HUES48 (cell line): ENCODE measurements around the gene STXBP6.

Source experiments
- H3K27ac ChIP-seq: one replicate; pipeline ENCODE4 v1.7.0; 2013; ENCODE audit warnings: low read depth, low read length, inconsistent platforms
- H3K27me3 ChIP-seq: 2 replicates; pipeline ENCODE4 v1.6.1; 2013; ENCODE audit warnings: mild to moderate bottlenecking, low read length; ENCODE audit not compliant: control insufficient read depth, insufficient read depth
- H3K36me3 ChIP-seq: 2 replicates; pipeline ENCODE4 v1.6.1; 2013; ENCODE audit warnings: low read length; ENCODE audit not compliant: control insufficient read depth, insufficient read depth
- H3K4me1 ChIP-seq: 2 replicates; pipeline ENCODE4 v1.6.1; 2013; ENCODE audit warnings: mild to moderate bottlenecking, low read length; ENCODE audit not compliant: control insufficient read depth, insufficient read depth
- H3K4me3 ChIP-seq: 2 replicates; pipeline ENCODE4 v1.5.1; 2013; ENCODE audit warnings: mild to moderate bottlenecking, low read depth, low read length
- H3K9ac ChIP-seq: 2 replicates; pipeline ENCODE4 v1.6.1; 2013; ENCODE audit warnings: mild to moderate bottlenecking, low read depth, low read length, moderate library complexity
- H3K9me3 ChIP-seq: 2 replicates; pipeline ENCODE4 v1.6.1; 2013; ENCODE audit warnings: low read length; ENCODE audit not compliant: control insufficient read depth, insufficient read depth

The STXBP6 gene

GRCh38 chr14:24895243-24895583 lies 154.7 kb downstream of the STXBP6 start:
- Histone ChIP-seq H3K27me3 (no peaks in the 10 kb centered on the region), H3K4me1 (no peaks in the 10 kb centered on the region), H3K9ac (no peak overlapping the region), H3K4me3 (no peak overlapping the region), H3K9me3 (0 out of 2 replicates have a peak, but pooled peaks cover 4% of the 10 kb centered on the region), H3K27ac (no peak overlapping the region), H3K36me3 (no peaks in the 10 kb centered on the region)

DNA sequence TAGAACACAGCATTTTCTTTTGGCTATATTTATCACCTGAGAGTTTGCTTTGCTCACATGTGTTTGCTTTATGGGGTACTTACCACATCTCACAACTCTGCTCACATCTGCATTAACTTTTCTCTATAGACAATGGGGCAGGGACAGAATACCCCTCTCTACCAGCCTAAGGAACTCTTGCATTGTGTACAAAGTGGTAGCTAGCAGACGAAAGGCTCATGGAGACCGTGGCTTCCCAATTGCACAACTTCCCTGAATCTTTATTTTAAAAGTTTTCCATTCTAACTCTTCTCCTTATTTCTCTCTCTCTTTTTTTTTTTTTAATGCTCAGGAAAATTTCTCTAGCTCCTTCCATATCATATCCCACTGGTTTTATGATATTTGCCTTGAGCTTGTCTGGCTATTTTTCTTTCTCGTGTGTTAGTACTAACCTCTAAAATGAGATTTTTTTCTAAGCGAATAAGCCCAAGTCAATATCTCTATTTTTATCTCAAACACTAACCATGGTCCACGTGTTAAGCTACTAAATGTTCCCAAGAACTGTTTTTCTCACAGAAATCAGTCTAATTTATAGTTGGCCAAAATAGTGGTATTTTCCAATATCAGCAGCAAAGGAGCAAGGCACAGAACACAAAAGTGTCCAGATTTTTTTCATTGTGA lies 155.2 kb downstream of the STXBP6 start:
- H3K27ac ChIP-seq = no peak overlapping the region
- H3K9me3 ChIP-seq = 0 out of 2 replicates have a peak, but pooled peaks cover 4% of the 10 kb centered on the region
- H3K4me3 ChIP-seq = no peak overlapping the region
- H3K9ac ChIP-seq = no peak overlapping the region
- H3K27me3 ChIP-seq = no peaks in the 10 kb centered on the region
- H3K4me1 ChIP-seq = no peaks in the 10 kb centered on the region
- no peaks in the 10 kb centered on the region for H3K36me3 ChIP-seq

DNA sequence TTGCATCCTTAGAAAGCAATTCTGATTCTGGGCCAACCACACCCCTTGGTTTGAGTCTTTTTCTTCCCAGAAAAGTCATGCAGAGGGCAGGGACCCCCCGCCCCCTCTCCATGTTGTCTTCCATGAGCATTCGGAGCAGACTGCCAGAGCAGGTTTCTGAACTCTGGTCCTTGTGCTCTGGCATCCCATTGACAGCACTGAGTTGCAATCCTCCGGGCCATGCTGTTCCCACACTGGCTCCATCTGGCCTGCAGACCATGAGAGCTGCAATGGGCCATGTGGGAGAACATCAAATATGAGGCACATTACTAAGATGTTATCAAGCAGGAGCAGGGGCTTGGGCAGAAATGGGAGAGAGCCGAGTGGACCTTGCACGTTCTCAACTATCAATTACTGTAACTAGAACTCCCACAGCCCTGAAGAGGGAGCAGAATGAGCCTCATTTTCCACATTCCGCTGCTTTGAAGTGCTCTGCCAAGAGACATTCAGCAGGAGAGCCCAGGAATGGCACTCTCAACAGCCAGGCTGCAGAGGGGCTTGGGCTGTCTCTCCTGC lies 157.4 kb downstream of the STXBP6 start:
- H3K4me3 ChIP-seq = no peak overlapping the region
- no peaks in the 10 kb centered on the region for H3K36me3 ChIP-seq
- no peaks in the 10 kb centered on the region for H3K27me3 ChIP-seq
- H3K4me1 ChIP-seq = peaks cover 3% of the 10 kb centered on the region; the same call in 1 of the 2 replicates
- 0 out of 2 replicates have a peak, but pooled peaks cover 4% of the 10 kb centered on the region for H3K9me3 ChIP-seq
- H3K27ac ChIP-seq = no peak overlapping the region
- no peak overlapping the region for H3K9ac ChIP-seq

DNA sequence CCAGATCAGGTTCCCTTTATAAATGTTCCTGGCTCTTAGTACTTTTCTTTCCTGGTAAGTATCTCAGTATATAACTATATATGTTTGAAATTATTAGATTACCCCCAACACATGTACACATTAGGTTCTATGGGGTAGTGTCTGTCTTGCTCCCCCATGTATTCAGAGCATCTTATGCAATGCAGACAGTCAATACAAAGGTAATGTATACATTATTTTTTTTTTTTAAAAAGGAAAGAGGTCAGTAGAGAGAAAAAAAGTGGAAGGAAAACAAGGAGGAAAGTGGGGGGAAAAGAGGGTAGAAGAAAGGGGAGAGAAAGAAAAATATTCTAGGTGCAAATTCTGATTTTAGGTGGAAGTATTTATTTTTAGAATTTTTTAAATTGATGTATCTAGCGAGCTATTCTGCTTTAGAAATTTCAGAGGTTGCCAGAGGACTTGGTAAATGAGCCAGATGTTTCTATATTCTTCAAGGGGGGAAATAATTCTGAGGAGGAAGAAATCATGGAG lies 157.9 kb downstream of the STXBP6 start:
- no peak overlapping the region for H3K27ac ChIP-seq
- peaks cover 3% of the 10 kb centered on the region; the same call in 1 of the 2 replicates for H3K4me1 ChIP-seq
- no peak overlapping the region for H3K9ac ChIP-seq
- H3K27me3 ChIP-seq = no peaks in the 10 kb centered on the region
- H3K9me3 ChIP-seq = 0 out of 2 replicates have a peak, but pooled peaks cover 4% of the 10 kb centered on the region
- H3K4me3 ChIP-seq = no peak overlapping the region
- H3K36me3 ChIP-seq = no peaks in the 10 kb centered on the region

DNA sequence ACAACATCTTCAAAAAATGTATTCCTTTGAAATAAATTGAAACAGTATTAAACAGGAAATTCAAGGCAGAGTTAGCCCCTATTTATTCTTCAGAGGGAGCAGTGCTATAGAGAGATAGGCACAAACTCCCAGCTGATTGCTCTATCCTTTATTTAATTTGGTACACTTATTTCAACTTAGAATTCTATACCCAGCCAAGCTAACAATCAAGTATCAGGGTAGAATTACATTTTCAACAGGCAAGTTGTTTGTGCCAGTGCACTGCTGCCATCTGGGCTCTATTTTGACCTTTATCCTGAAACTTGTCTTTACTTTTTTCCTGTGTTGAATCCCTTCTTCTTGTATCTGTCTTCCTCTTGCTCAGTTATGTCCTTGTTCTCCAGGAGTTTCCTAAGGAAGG lies 159.2 kb downstream of the STXBP6 start:
- Histone ChIP-seq H3K27me3 (no peaks in the 10 kb centered on the region), H3K4me1 (peaks cover 3% of the 10 kb centered on the region; the same call in 1 of the 2 replicates), H3K4me3 (no peak overlapping the region), H3K9me3 (0 out of 2 replicates have a peak, but pooled peaks cover 4% of the 10 kb centered on the region), H3K27ac (no peak overlapping the region), H3K36me3 (no peaks in the 10 kb centered on the region), H3K9ac (no peak overlapping the region)

GRCh38 chr14:24889843-24890242 lies 160.1 kb downstream of the STXBP6 start:
- Histone ChIP-seq H3K9ac (no peak overlapping the region), H3K9me3 (0 out of 2 replicates have a peak, but pooled peaks cover 4% of the 10 kb centered on the region), H3K4me3 (no peak overlapping the region), H3K27ac (no peak overlapping the region), H3K4me1 (peaks cover 3% of the 10 kb centered on the region; the same call in 1 of the 2 replicates), H3K36me3 (no peaks in the 10 kb centered on the region), H3K27me3 (no peaks in the 10 kb centered on the region)

GRCh38 chr14:24888532-24888931 lies 161.4 kb downstream of the STXBP6 start:
- Histone ChIP-seq H3K27ac (no peak overlapping the region), H3K27me3 (no peaks in the 10 kb centered on the region), H3K4me1 (peaks cover 3% of the 10 kb centered on the region; the same call in 1 of the 2 replicates), H3K36me3 (no peaks in the 10 kb centered on the region), H3K4me3 (no peak overlapping the region), H3K9ac (no peak overlapping the region), H3K9me3 (0 out of 2 replicates have a peak, but pooled peaks cover 4% of the 10 kb centered on the region)

DNA sequence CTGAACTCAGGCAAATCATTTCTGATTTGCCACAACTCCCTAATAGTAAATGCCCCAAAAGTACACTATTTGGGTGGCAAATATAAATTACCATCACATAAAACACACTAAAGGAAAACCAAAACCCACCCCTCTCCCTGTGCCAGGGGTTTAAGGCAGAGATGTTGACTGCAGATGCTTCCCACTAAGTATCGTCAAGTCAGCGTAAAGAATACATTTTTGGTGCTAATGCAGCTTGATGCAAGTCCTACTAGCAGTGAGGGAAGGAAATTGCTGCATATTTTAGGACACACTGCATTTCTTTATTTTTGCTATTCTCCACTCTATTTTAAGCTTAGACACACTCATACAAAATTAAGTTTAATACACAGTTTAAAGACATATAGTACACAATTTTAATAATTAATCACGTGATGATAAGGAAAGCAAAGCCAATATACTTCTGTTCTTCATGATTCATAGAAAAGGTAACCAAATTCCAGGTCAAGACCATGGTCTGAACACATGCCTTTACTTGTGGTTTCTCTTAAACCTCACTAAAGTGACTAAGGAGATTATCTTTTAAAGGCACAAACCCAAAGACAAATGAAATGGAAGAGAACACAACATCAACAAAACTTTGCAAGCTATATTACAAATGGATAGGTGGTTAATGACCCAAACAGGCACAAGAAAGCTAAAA lies 162.2 kb downstream of the STXBP6 start:
- 0 out of 2 replicates have a peak, but pooled peaks cover 4% of the 10 kb centered on the region for H3K9me3 ChIP-seq

DNA sequence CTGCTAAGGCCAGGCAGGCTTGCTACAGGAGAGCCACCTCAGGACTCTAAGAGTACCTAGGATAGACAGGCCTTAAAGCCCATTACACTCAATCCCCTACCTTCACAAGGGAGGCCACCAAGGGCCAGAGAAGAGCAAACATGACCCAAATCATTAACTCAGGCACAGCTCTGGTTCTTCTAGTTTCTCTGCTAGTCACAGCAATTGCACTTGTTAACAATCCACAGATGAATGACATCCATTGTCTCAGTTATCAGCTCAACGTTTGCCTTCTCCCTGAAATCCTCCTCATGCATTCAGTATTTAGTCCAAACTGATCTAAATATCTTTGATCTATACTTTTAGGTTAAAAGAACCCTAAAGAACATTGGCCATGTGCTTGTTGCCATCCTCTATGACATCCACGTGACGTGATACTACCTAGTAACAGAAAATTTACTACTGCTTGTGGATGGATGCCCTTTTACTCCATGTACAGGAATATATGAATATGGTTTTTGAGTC lies 164.5 kb downstream of the STXBP6 start:
- Histone ChIP-seq H3K4me1 (peaks cover 3% of the 10 kb centered on the region; the same call in 1 of the 2 replicates), H3K4me3 (no peak overlapping the region), H3K9ac (no peak overlapping the region), H3K27me3 (no peaks in the 10 kb centered on the region), H3K27ac (no peak overlapping the region), H3K9me3 (0 out of 2 replicates have a peak, but pooled peaks cover under 1% of the 10 kb centered on the region), H3K36me3 (no peaks in the 10 kb centered on the region)

More for the DNA sequence above, 162.2 kb downstream of the STXBP6 start:
- Histone ChIP-seq H3K27me3 (no peaks in the 10 kb centered on the region), H3K27ac (no peak overlapping the region), H3K4me3 (no peak overlapping the region), H3K4me1 (peaks cover 3% of the 10 kb centered on the region; the same call in 1 of the 2 replicates), H3K36me3 (no peaks in the 10 kb centered on the region), H3K9ac (no peak overlapping the region)

- H3K9me3 ChIP-seq = no peaks in the 10 kb centered on the region
- H3K36me3 ChIP-seq = no peaks in the 10 kb centered on the region
- peaks cover 9% of the 10 kb centered on the region for H3K4me1 ChIP-seq
- H3K4me3 ChIP-seq = no peak overlapping the region
- H3K27me3 ChIP-seq = no peaks in the 10 kb centered on the region
- H3K9ac ChIP-seq = no peak overlapping the region
- H3K27ac ChIP-seq = no peak overlapping the region
These were observed 166.4 kb downstream of the STXBP6 start for GRCh38 chr14:24883576-24883975.
